Naive B cell (primary cell): ENCODE results near the gene WBP11. TPM values are rescaled to one million over a fixed set of nuclear protein-coding genes. Genes with fewer than 3 reads are reported as not detected.
"Not testable (repeated sequence)": the region's sequence is repeated elsewhere in the genome, so short reads cannot be mapped to it uniquely, and the experiment has no call there.

ENCODE experiments used
- ATAC-seq, 2 donors: fragments of 150-1000 bp; cut with Tn5 transposase; 2 replicates each; pipeline ENCODE4 v1.10.0; 2021; ENCODE audit warnings: low read depth in 2 of 2, mild to moderate bottlenecking in 2 of 2, moderate library complexity in 2 of 2
- DNase-seq: peaks from one replicate; pipeline ENCODE4 v3.0.0; 2022
- H3K27ac Mint-ChIP-seq, 6 donors: one replicate each; pipeline ENCODE4 v1.8.0; 2020 to 2022; ENCODE audit warnings: mild to moderate bottlenecking in 6 of 6, mixed read lengths in 6 of 6, moderate library complexity in 5 of 6, inconsistent platforms in 2 of 6
- H3K27me3 Mint-ChIP-seq, 3 donors: one replicate each; pipeline ENCODE4 v1.8.0; 2021 to 2022; ENCODE audit warnings: mixed read lengths in 3 of 3, mild to moderate bottlenecking in 1 of 3
- H3K36me3 Mint-ChIP-seq, 2 donors: one replicate each; pipeline ENCODE4 v1.8.0; 2020 to 2022; ENCODE audit warnings: mixed read lengths in 2 of 2, inconsistent platforms in 1 of 2, mild to moderate bottlenecking in 1 of 2
- H3K4me1 Mint-ChIP-seq, 3 donors: one replicate each; pipeline ENCODE4 v1.8.0; 2020 to 2022; ENCODE audit warnings: mixed read lengths in 3 of 3, inconsistent platforms in 1 of 3, mild to moderate bottlenecking in 1 of 3, moderate library complexity in 1 of 3
- H3K4me3 Mint-ChIP-seq, 8 donors: one replicate each; pipeline ENCODE4 v1.8.0; 2020 to 2022; ENCODE audit warnings: mild to moderate bottlenecking in 8 of 8, mixed read lengths in 8 of 8, moderate library complexity in 8 of 8, inconsistent platforms in 2 of 8
- H3K9me3 Mint-ChIP-seq, 7 donors: one replicate each; pipeline ENCODE4 v1.8.0; 2020 to 2022; ENCODE audit warnings: mixed read lengths in 7 of 7, mild to moderate bottlenecking in 5 of 7, inconsistent platforms in 2 of 7, moderate library complexity in 1 of 7
- polyA plus RNA-seq, 6 donors: library from polyadenylated mRNA; unstranded; fragments of 300-500 nt; fragmentation: Illumina TruSeq; gene quantifications; one replicate each; pipeline ENCODE4 v1.2.3, GENCODE V29; 2021; ENCODE audit warnings: low read depth in 6 of 6

Gene WBP11
- polyA plus RNA-seq, 6 donors from 2014 or later = 37.0 to 69.1 (median 59.0) TPM

DNA sequence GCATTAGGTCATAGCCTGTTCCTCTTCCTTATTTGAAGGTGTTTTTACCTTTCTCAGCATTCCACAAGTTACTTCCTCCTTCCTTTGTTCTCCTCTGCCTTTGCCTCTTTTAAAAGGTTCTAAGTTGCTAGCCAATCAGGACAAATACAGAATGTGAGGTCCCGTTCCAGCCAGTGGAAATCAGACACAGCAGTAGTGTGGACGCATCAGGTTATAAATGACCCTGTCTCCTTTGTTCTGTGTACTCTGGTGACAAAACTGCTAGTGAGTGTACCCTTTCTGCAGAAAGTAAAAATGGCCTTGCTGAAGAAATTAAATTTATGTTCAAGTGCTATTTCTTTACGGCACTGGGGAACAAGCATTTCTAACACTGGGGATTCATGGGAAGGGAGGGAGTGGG, 37.3 kb downstream of the WBP11 start:
- peaks cover 5 to 35% (median 20%) of the 10 kb centered on the region in 7 donors for H3K9me3 Mint-ChIP-seq
- ATAC-seq, H3K27ac Mint-ChIP-seq, H3K27me3 Mint-ChIP-seq, H3K4me3 Mint-ChIP-seq, DNase-seq: not testable (repeated sequence)
- peaks cover 20 to 51% (median 46%) of the 10 kb centered on the region in 3 donors for H3K4me1 Mint-ChIP-seq
- peaks cover 35 to 48% of the 10 kb centered on the region in 2 donors for H3K36me3 Mint-ChIP-seq

DNA sequence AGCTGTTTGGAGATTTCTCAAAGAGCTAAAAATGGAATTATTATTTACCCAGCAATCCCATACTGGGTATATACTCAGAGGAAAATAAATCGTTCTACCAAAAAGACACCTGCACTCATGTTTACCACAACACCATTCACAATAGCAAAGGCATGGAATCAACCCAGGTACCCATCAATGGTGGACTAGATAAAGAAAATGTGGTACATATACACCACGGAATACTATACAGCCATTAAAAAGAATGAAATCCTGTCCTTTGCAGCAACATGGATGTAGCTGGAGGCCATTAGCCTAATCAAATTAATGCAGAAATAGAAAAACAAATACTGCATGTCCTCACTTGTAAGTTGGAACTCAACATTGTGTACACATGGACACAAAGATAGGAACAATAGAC, 37.9 kb downstream of the WBP11 start:
- no peak for DNase-seq
- Mint-ChIP-seq H3K9me3 (peaks cover 5 to 35% (median 20%) of the 10 kb centered on the region in 7 donors), H3K4me3 (peak overlapping the region in 1 of 8 donors; percentile 20), H3K4me1 (peaks cover 15 to 51% (median 44%) of the 10 kb centered on the region in 3 donors), H3K27me3 (no peaks in the 10 kb centered on the region), H3K36me3 (peaks cover 35 to 51% of the 10 kb centered on the region in 2 donors), H3K27ac (no peak overlapping the region)
- no peak for ATAC-seq

DNA sequence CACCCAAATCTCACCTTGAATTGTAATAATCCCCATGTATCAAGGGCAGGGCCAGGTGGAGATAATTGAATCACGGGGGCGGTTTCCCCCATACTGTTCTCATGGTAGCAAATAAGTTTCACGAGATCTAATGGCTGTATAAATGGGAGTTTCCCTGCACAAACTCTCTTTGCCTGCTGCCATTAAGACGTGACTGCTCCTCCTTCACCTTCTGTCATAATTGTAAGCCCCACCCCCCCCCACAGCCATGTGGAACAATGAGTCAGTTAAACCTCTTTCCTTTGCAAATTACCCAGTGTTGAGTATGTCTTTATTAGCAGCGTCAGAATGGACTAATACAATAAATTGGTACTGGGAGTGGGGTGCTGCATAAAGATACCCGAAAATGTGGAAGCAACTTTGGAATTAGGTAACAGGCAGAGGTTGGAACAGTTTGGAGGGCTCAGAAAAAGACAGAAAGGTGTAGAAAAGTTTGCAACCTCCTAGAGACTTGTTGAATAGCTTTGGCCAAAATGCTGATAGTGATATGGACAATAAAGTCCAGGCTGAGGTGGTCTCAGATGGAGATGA, 43.5 kb downstream of the WBP11 start:
- Mint-ChIP-seq H3K36me3 (peaks cover 10 to 38% of the 10 kb centered on the region in 2 donors), H3K4me1 (peaks cover 12 to 28% (median 18%) of the 10 kb centered on the region in 3 donors), H3K9me3 (peaks cover 6 to 18% (median 11%) of the 10 kb centered on the region in 7 donors), H3K4me3 (peak overlapping the region in 1 of 8 donors; percentile 29), H3K27ac (peak overlapping the region in 1 of 6 donors; percentile 7)
- not testable (repeated sequence) for H3K27me3 Mint-ChIP-seq, DNase-seq, ATAC-seq

DNA sequence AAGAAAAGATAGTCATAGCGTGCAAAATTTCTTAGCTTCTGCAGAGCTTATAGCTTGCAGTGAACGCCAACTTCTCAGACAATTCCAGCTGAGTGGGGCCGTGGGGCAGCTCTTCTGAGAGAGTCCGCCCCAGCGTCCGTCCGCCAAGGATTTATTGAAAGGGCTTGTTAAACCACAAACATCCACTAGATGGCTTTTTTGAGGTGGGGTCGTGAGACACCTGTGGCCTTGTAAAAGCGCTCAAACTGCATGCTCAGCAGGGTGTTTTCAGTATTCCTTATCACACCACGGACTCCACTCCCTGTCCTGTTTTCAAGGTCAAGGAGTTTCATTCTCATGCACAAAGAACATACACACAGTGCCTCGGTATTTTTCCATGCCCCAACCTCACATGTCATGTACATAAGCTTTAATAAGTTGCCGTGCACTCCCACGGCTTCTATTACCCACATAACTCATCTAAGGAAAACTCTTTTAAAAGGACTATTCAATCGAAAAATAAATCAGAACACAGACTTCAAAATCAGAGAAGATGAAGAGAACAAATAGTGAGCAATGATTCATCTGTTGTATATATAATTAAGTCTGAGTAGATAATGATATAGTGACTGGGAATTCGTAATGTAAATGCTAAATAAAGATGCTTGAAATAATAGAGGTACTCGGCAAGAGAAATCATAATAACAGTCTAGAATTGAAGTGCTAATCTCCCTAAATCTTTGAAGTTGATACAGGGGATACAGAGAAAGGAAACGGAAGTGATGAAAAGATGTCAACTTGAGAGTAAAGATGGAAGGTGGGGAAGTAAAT, 46.7 kb downstream of the WBP11 start:
- H3K4me1 Mint-ChIP-seq = peaks cover 6 to 19% (median 15%) of the 10 kb centered on the region in 3 donors
- peaks cover 6 to 13% (median 7%) of the 10 kb centered on the region in 7 donors for H3K9me3 Mint-ChIP-seq
- H3K27me3 Mint-ChIP-seq = no peaks in the 10 kb centered on the region
- peak overlapping the region in 1 of 6 donors; percentile 43 for H3K27ac Mint-ChIP-seq
- peaks cover 5 to 25% of the 10 kb centered on the region in 2 donors for H3K36me3 Mint-ChIP-seq
- ATAC-seq (no peak), DNase-seq (no peak)
- no peak overlapping the region for H3K4me3 Mint-ChIP-seq

DNA sequence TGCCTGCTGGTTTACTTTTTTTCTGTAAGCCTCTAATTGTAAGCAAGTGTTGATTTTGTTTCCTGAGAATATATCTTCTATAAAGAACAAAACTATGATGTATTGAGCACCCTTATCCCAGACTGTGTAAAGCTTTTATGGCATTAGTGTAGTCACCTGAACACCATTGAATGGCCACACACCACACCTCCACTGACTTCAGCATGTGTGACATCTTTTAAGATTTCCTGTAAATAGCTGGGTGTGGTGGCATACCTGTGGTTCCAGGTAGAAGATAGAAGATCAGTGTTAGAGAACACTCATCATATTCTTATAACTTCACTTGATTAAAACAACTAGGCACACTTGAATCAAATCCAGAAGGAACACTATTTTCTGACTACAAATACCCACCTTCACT, 51.3 kb downstream of the WBP11 start:
- H3K27me3 Mint-ChIP-seq = no peaks in the 10 kb centered on the region
- H3K27ac Mint-ChIP-seq = no peak overlapping the region
- H3K36me3 Mint-ChIP-seq = peaks cover 3 to 20% of the 10 kb centered on the region in 2 donors
- ATAC-seq (no peak), DNase-seq (no peak)
- peaks cover 4 to 22% (median 20%) of the 10 kb centered on the region in 3 donors for H3K4me1 Mint-ChIP-seq
- H3K4me3 Mint-ChIP-seq = no peak overlapping the region
- H3K9me3 Mint-ChIP-seq = peaks cover 2 to 6% (median 4%) of the 10 kb centered on the region in 7 donors

DNA sequence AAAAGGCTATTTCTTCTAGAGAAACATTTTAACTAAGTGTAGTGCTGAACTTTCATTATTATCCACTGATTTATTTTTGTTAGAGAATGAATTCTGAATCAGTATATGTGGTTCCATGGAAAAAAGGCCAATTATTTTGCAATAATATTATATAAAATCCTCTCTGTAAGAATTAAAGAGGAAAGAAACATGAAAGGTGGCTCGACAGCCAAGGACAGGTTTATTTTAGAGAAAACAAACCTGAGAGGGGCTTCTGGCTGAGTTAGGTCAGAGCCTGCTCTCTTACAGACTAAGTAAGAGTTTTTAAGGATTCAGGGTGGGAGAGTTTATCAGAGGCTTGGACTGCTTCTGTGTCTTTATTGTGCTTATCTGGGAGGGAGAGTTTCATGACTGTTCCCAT, 60.2 kb downstream of the WBP11 start:
- no peak for DNase-seq
- Mint-ChIP-seq H3K4me1 (peaks cover 10 to 16% (median 13%) of the 10 kb centered on the region in 3 donors), H3K9me3 (peaks cover 10 to 27% (median 18%) of the 10 kb centered on the region in 7 donors), H3K27me3 (no peaks in the 10 kb centered on the region), H3K4me3 (no peak overlapping the region), H3K27ac (peak overlapping the region in 1 of 6 donors; percentile 73), H3K36me3 (peaks cover 23 to 30% of the 10 kb centered on the region in 2 donors)
- ATAC-seq = no peak

DNA sequence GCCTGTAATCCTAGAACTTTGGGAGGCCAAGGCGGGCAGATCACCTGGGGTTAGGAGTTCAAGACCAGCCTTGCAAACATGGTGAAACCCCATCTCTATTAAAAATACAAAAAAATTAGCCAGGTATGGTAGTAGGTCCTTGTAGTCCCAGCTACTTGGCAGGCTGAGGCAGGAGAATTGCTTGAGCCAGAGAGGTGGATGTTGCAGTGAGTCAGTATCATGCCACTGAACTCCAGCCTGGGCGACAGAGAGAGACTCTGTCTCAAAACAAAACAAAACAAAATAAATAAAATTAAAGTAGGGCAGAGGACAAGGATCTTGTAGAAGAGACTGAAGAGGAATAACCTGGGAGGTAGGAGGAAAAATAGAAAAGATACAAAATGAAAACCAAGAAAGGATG, 61.3 kb downstream of the WBP11 start:
- ATAC-seq (no peak), DNase-seq (no peak)
- peaks cover 19 to 23% of the 10 kb centered on the region in 2 donors for H3K36me3 Mint-ChIP-seq
- H3K9me3 Mint-ChIP-seq = peaks cover 6 to 21% (median 15%) of the 10 kb centered on the region in 7 donors
- no peaks in the 10 kb centered on the region for H3K27me3 Mint-ChIP-seq
- H3K27ac Mint-ChIP-seq = peak overlapping the region in 3 of 6 donors; percentile 34 to 37 (median 35)
- H3K4me1 Mint-ChIP-seq = peaks cover 6 to 12% (median 7%) of the 10 kb centered on the region in 3 donors
- no peak overlapping the region for H3K4me3 Mint-ChIP-seq

DNA sequence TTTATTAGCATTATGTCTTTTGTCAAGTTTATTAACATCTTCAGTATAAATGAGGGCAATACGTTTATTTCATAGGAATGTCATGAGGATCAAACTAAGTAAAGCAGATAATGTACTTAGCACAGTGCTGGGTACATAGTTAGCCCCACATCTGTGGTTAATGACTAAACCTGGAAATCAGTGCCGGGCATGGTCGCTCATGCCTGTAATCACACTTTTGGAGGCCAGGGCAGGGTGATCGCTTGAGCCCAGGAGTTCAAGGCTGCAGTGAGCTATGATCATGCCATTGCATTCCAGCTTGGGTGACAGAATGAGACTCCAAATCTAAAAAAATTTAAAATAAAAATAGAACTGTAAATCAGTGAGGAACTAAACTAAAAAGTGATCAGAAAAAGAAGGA, 62.1 kb downstream of the WBP11 start:
- Mint-ChIP-seq H3K4me3 (no peak overlapping the region), H3K27ac (peak overlapping the region in 2 of 6 donors; percentile 24 to 35), H3K4me1 (peaks cover 6 to 12% (median 7%) of the 10 kb centered on the region in 3 donors), H3K9me3 (peaks cover 6 to 17% (median 13%) of the 10 kb centered on the region in 7 donors), H3K27me3 (no peaks in the 10 kb centered on the region), H3K36me3 (peaks cover 18 to 23% of the 10 kb centered on the region in 2 donors)
- DNase-seq (no peak), ATAC-seq (no peak)

DNA sequence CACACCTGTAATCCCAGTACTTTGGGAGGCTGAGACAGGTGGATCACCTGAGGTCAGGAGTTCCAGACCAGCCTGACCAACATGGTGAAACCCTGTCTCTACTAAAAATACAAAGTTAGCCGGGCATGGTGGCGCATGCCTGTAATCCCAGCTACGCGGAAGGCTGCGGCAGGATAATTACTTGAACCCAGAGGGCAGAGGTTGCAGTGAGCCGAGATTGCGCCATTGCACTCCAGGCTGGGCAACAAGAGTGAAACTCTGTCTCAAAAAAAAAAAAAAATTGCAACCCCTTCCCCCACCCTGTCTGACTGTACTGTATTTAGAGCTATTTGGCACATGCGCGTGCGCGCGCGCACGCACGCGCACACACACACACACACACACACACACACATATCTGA, 66.8 kb downstream of the WBP11 start:
- not testable (repeated sequence) for H3K4me3 Mint-ChIP-seq, DNase-seq, ATAC-seq, H3K9me3 Mint-ChIP-seq, H3K4me1 Mint-ChIP-seq, H3K36me3 Mint-ChIP-seq, H3K27ac Mint-ChIP-seq
- peaks cover 5 to 15% (median 6%) of the 10 kb centered on the region in 3 donors for H3K27me3 Mint-ChIP-seq

Other genes starting within 250 kb of the WBP11 start
- 1 to 10 TPM in 3 of 6 donors, under 1 TPM in 3; 0.39 to 5.3 (median 1.6) TPM for gene PLBD1, start 235.6 kb downstream of the WBP11 start, polyA plus RNA-seq
- gene GUCY2C, start 106.9 kb downstream of the WBP11 start, polyA plus RNA-seq = under 1 TPM in 5 of 6 donors, not detected in 1; 0.06 to 0.32 (median 0.20) TPM
- gene C12orf60, start 192 bp upstream of the WBP11 start, polyA plus RNA-seq = 1 to 10 TPM in 5 of 6 donors, not detected in 1; 1.1 to 1.9 (median 1.6) TPM
- gene SMCO3, start 10.7 kb upstream of the WBP11 start, polyA plus RNA-seq = under 1 TPM in 3 of 6 donors, not detected in 3; 0.23 to 0.65 (median 0.35) TPM
- not detected for gene ART4, start 40.0 kb upstream of the WBP11 start, polyA plus RNA-seq
- gene MGP, start 82.4 kb upstream of the WBP11 start, polyA plus RNA-seq = 1 to 10 TPM in 1 of 6 donors, under 1 TPM in 2, not detected in 3; 0.29 to 1.4 (median 0.57) TPM
- gene ERP27, start 135.1 kb upstream of the WBP11 start, polyA plus RNA-seq = 1 to 10 TPM; 2.4 to 4.8 (median 2.7) TPM
- gene ARHGDIB, start 158.1 kb upstream of the WBP11 start, polyA plus RNA-seq = 1,000 to 10,000 TPM; 2,706 to 4,844 (median 2,864) TPM
- not detected for gene PDE6H, start 169.6 kb upstream of the WBP11 start, polyA plus RNA-seq